Hematopoietic multipotent progenitor cell treated with erythropoietin and hydrocortisone succinate and interleukin-3 and kit ligand, for 15 days (in vitro differentiated cells): ENCODE measurements around the gene OAT.

Source experiments
- DNase-seq: peaks from one replicate; pipeline ENCODE4 v3.0.0-alpha.2; 2015; ENCODE audit warnings: low spot score

Gene OAT

DNA sequence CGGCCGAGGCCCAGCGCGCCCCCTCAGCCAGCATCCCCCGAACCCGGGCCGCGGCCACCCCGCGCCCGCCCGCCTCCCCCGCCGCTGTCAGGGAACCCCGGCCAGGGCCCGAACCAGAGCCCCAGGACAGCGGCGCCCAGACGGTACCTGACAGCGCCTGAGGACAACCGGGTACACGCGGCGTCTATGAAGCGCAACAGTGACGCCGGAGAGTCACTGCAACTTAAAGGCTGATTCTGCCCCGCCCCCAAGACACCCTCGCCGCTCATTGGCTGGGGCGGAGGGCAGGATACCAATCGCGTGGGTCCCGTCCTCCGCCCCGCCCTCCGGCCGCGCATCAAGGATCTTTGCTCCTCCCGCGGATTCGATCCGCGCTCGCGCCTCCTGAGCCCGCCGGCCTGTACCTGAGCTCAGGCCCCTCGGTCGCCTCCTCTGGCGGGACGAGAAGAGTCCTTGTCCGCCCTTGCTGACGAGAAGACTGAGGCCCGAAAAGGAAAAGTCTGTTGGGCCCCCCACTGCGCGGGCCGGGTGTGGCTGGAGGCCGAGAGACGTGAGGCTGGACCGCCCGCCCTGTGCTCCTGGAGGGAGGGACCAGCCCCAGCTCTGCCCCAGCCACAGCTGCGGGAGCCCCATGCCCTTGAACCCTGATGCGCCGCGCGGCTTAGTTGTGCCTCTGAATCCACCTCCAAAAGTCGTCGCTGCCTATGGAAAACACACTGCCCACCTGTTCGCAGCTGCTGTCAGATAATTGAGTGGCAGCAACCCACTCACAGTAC is at the start of gene OAT:
Gene OAT (minus strand): TSS at position 198 of the 776 bp plus-strand sequence. CDS start 6,752 bp downstream, outside the sequence.
- DNase-seq: peak; percentile 98

DNA sequence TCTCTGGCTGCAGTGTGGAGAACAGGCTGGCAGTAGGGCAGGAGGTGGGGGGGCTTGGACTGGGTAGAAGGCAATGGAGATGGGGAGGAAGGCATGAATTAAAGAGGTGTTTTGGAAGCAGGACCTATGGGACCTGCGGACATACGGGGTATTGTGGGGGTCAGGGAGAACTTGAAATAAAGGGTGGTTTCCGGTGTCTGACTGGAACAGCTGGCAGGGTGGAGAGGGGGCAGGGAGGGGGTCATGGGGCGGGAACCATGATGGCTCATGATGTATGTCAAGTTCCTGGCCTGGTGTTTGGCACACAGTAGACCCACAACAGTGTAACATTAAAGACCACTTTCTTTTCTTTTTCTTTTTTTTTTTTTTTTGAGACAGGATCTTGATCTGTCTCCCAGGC is 48.4 kb upstream of the OAT start:
- no peak for DNase-seq

DNA sequence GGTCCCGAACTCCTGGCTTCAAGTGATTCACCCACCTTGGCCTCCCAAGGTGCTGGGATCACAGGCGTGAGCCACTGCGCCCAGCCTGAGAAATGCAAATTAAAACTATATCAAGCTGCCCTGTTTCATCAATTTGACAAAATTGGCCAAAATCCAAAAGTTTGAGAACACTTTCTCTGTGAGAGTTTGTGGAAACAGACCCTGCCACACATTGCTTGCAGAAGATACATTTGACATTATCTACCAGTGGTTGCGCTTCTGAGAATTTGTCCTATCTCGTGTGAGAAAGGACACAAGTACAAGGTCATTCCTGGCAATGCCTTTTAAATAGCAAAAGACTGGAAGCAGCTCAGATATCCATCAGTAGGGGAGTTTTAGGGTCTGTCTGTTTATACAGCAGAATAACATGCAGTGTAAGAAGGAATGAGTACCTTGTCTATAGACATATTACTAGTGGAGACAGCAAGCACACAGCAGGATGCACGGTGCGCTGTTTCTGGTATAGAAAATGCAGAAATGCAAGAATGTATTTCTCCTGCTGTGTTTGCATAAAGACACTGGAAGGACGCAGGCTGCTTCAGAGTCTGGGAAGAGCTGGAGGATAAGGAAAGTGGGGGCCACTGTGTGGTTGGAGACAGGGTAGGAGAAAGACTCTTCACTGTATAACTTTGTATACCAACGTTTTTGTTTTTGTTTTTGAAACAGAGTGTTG is 47.2 kb upstream of the OAT start:
- DNase-seq: peak; percentile 59

DNA sequence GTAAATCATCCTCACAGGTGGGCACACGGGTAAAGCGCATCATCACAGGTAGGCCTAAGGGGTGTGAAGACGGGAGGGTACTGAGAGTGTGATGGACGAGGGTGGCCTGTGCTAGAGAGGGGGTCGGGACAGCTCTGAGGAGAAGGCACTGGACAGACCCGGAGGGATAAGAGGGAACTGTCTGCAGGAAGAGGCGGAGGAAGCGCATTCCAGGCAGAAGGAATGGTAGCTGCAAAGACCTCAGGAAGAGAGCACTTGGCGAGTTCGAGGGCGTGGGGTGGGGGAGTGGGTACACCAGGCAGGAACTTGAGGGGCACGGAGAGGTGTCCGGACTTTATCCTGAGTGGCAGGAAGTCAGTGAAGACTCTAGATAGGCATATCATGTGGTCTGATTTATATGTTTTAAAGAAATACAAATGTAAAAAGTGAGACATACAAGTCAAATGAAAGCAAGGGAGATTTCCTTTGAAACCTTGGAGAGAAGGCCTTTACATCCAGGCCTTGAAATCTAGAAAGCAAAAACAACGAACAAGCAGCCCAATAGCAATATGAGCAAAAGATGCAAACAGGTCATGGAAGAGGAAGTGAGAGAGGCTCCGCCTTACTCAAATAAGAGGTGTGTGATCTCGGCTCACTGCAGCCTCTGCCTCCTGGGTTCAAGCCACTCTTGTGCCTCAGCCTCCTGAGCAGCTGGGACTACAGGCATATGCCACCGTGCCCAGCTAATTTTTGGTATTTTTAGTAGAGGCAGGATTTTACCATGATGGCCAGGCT is 46.5 kb upstream of the OAT start:
- no peak for DNase-seq

DNA sequence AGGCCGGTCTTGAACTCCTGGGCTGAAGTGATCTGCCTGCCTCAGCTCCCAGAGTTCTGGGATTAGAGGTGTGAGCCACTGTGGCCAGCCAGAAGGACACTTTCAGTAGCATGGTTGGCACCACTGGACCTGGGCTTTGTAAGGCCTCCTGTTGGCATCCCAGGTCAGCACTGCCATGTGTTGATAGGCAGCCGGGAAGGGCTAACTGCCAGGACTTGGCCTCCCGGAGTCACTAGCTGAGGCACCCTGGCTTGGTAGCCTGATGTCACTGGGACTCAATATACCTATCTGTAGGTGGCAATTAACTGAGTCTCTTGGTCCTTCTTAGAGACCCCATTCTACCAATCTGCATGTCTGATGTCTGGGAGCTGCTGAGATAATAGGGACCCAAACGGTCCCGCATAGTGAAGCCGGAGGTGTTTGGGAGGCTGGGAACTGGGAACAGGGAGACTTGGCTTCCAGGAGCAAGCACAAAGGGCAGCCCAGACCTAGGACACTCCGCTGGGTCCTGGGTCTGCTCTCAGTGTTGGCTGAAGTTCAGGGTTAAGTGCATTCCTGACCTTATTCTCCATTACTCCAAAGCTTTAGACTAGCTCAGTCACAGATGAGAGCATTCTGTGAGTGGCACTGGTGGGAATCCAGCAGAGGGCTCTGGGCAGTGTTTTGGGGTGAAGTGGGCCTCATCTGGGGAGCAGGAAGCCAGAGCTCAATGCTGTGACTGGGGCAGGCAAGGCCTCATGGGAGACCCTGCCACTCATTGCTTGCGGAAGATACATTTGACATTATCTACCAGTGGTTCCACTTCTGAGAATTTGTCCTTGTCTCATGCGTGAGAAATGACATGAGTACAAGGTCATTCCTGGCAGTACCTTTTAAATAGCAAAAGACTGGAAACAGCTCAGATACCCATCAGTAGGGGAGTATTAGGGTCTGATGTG is 45.6 kb upstream of the OAT start:
- peak; percentile 21 for DNase-seq

DNA sequence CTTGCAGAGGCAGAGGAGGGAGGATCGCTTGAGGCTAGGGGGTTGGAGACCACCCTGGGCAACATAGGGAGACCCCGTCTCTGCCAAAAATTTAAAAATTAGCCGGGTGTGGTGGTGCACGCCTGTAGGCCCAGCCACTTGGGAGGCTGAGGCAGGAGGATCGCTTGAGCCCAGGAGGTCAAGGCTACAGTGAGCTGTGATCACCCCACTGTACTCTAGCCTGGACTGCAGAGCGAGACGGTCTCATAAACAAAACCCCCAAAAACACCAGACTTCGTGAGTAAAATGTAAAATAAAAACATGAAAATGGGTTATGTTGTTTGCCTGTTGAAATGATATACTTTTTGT is 43.6 kb upstream of the OAT start:
- DNase-seq: no peak

DNA sequence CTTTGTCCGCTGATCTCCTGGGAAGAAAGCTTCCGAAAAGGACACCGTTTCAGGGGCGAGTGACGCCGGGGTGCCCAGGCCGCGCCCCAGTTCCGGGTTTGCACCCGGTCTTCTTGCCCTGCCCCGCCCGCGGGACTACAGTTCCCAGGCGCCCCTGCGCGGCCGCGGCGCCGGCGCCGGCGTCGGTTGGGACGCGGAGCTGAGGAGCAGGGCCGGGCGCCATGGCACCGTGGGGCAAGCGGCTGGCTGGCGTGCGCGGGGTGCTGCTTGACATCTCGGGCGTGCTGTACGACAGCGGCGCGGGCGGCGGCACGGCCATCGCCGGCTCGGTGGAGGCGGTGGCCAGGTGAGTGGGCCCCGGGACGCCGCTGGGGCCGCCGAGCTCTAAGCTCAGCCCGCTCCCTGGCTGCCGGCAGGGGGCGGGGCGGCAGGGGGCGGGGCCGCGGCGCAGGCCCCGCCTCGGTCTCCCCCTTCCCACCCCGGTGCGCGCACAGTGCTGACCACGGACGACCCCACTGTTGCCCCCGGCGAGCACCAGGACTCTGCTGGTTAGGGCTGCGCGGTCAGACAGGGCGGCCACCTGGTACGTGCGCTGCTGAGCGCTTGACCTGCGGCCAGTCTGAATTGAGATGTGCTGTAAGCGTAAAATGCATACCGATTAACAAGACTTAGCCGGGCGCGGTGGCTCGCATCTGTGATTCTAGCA is 43.1 kb upstream of the OAT start, which contains the start of gene LHPP:
Gene LHPP (plus strand): TSS at position 182 of the 706 bp plus-strand sequence. CDS start 40 bp downstream, at position 222.
- peak; percentile 91 for DNase-seq

DNA sequence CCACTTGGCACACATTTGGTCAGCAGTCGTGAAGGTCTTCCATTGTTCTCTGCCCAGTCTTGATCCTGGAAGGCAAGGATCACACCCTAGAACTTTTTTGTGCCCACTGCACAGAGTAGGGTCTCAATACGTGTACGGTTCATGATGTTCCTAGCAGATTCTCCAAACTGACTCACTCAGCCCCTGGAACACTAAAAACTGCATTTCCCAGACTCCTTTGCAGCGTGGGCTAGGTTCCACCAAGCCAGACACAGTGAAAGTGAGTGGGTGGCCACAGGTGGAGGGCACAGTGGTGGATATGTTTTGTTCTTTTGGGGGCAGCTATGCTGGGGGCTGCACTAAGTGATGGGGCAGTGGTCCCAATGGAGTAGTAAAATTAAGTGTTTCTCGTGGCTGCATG is 41.4 kb upstream of the OAT start:
- DNase-seq: no peak

DNA sequence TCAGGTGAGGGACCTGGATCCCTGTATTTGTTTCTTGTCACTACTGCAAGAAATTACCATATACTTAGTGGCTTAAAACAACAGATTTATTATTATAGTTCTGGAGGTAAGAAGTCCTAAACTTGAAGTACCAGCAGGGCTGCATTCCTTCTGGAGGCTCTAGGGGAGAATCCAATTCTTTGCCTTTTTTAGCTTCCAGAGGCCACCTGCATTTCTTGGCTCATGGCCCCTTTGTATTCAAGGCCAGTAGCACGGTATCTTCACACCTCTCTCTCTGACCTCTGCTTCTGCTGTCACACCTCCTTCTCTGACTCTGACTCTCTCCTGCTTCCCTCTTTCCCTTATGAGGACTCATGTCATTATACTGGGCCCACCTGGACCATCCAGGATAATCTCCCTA is 40.7 kb upstream of the OAT start:
- DNase-seq: no peak

DNA sequence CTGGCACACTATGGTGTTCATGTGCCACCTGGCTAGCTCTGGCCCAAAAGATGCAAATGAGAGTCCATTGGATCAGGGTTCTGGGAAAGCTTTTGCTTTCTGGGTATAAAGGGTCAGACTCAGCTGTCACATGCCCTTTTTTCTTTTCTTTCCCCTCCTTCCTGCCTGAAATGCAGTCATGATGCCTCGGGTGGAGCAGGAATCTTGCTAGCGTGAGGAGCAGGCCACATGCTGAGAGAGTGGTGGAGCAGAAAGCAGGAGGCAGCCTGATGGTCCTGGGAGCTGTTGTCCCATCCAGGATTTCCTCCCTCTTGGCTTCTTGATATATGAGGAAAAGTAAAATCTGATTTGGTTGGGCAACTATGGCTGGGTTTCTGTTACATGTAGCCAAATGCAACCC is 40.2 kb upstream of the OAT start:
- no peak for DNase-seq

DNA sequence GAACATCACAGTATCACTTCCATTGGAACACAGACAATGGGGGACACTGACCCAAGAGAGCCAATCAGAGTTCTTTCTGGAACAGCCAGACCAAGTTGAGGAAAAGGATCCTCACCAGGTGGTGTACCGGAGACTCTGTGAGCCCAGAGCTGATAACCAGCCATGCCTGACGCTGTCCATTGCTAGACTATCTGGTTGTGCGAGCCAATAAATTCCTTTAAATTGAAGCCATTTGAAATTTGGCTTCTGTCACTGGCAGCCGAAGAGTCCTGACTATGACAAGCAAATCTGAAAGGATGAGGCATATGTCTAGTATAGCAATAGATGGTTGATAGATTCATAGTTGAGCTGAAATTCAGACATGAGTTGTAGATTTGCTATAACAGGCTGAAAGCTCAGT is 39.8 kb upstream of the OAT start:
- no peak for DNase-seq

DNA sequence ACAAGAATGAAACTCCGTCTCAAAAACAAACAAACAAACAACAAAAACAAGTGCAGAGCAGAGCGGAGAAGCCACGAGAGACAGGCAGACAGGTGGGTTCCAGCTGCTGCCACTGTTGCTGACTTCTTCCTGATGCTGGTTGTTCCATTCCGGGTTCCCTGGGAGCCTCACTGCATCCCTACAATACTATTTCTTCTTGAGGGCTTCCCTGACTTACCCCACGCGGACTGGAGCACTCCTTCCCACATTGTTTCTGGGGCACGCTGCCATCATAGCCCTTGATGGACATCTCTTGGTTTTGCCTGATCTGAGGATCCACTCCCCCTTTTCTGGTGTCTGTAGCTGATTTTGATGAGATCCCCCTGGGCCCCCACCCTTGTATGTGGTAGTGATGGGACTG is 36.7 kb upstream of the OAT start:
- no peak for DNase-seq

DNA sequence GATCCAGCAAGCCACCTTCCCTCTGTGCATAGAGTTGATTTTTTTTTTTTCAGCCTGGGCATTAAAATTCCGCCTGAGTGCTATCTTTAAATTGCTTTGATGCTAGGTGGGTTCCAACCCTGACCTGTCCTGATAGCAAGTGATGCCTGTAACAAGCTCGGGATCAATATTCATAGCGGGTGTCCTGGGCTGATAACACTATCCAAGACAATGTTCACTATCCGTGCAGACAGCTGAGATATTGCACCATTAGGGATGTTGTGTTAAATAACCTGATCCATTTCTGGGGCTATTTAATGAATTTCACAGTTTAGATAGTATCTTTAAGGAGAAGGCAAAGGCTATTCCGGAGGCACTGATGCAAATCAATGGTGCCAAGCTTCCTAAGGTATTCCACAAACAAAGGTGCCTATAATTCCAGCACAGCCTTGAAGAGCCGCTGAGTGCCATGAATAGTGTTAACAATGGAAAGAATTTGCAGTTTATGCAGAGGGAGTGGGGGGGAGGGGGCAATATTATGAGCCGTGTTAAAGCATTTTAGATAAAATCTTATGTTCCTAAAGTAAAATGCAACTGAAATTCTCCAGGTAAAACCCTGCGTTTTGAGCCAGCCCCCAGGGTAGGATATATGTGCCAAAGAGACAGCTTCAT is 35.4 kb upstream of the OAT start:
- DNase-seq: no peak

DNA sequence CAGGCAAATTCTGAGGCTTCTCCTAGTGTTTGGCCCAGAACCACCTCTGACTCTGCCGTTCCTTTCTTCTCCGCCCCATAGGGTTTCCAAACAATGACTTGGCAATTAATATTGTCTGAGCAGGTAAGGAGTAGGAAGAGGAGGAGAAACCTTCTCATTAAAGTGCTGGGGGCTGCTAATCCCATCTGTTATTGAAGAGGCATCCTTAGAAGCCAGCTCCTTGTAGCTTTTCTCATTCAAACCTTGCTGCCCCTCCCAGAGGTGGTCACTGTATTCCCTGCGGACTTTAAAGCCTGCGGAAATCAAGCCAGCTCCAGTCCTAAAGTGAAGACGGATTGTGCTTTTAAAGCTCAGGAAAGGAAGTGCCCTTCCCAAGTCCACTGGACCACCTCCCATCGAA is 32.6 kb upstream of the OAT start:
- no peak for DNase-seq

DNA sequence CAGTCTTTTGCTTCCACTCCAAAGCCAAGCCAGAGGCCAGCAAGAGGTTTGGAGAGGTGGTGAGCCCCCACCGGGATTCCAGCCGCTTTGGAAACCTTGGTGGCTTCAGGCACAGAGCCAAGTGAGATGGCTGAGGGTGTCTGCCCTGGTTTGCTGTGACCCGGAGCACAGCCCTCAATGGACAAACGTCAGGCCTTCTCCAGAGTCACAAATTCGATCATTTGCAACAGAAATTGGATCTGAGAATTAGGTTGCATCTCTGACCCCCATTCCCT is 32.0 kb upstream of the OAT start:
- no peak for DNase-seq

DNA sequence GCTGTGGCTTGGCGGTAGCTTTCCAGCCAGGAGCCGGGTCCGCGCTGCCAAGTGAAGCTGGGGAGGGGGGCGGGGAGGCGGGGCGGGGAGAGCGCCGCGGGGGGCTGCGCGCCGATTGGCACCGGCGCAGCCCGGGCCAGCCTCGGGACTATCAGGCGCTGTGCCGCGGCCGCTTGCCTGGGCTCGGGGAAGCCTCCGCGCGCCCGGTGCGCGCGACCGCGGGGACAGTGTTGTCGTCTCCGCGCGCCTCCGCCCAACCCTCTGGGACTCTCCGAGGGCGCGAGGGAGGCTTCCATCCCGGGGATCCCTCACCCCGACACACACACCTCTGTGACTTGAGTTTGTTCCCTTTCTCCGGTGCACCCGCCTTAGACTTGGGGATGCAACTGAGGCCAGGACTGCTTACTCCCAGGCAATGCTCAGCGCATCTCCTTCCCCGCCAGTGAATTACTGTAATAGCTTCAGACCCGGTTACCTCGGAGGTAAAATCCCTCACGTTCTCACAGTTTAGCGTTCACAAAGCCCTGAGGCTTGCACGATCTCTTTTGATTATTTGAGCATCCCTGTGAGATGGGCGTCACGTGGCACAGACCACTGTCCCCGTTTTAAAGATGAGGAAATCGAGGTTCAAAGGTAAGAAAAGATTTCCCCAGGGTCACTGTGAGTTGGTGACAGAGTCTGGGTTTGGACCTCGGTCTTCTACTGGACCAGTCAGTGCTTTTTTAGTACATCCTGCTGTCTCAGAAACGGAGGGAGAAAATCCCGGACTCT is 31.5 kb upstream of the OAT start, which contains the start of gene NKX1-2:
Gene NKX1-2 (minus strand): TSS at position 24 of the 771 bp plus-strand sequence. CDS start 92 bp downstream, outside the sequence.
- no peak for DNase-seq

DNA sequence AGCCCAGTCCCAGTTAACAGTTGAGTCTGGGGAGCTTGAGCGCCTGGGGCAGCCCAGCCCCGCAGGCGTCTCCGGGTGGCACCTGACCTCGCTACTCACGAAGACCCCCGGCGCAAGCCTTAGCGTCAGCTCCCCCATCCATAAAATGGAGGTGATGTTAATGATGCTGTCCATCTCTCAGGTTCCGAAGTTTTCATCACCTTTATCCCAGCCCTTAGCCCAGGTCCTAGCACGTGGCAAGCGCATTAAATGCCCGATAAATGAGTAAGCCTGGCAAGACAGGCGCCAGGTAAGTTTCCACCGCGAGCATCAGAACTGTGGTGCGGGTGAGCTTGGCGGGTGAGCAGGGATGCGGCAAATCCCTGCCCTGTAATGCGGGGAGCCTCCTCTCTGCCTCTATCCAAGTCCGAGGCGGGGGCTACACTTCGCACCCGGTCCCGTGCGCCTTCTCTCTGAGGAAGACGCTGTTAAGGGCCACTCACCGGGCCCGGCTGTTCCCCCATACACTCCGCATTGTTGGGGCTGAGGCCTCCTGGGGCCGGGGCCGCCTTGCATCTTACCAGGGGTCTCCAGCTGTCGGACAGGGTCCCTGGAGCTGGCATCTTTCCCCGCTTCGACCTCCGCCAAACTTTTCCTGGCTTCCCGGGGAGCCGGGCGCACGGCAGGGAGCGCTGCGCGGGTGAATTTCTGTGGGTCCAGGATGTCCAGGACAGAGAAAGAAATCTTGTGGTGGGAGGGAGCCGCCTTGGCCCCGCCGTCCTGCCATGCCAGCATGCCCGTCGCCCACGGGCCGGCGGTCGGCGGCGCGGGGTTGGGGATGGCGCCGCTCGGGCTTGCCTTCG is 30.7 kb upstream of the OAT start:
- DNase-seq: no peak

DNA sequence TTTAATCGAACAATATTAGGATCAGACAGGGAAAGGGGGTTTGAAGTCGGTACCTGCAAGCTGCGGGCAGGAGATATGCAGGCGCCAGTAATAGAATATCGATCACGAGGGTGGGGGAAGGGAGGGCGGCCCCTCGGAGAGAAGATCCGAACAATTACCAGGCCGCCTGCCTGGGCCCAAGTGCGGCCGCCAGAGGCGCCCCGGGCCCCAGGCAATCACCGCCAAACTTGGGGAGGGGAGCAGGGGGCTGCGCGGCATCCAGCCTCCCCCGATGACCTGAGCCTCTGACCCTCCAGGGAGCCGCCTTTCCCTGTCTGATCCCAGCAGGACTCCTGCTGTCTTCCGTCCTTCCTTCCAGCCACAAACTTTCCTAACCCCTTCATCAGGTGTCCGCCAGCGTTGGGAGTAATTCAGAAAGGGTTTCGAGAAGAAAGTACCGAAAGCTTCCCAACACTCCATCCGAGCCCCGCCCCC is 30.0 kb upstream of the OAT start:
- no peak for DNase-seq
